SK-N-SH treated with all-trans-retinoic acid at 6 μM for 48 hours (cell line): ENCODE results near the gene SLC27A5.

Source experiments
- ATAC-seq: fragments of 200-7000 bp; cut with Tn5 transposase; 3 replicates; pipeline ENCODE4 v1.9.1; 2020; ENCODE audit warnings: mild to moderate bottlenecking, moderate library complexity
- ARNTL ChIP-seq: fragments of 450-650 bp; formaldehyde crosslinking; IDR thresholded peaks from 2 replicates; pipeline ENCODE4 v1.5.0; 2020; ENCODE audit warnings: low read depth, mild to moderate bottlenecking, moderate library complexity, borderline replicate concordance
- BACH2 ChIP-seq: fragments of 250-450 bp; sonication (Bioruptor Pico); IDR thresholded peaks from 2 replicates; pipeline ENCODE4 v1.9.0; 2021; ENCODE audit warnings: mild to moderate bottlenecking, borderline replicate concordance
- CSDC2 ChIP-seq: fragments of 250-450 bp; sonication (Bioruptor Pico); IDR thresholded peaks from 2 replicates; pipeline ENCODE4 v1.5.0; 2020; ENCODE audit warnings: mild to moderate bottlenecking, moderate library complexity
- ESRRG ChIP-seq: fragments of 250-450 bp; sonication (Bioruptor Pico); IDR thresholded peaks from 2 replicates; pipeline ENCODE4 v1.6.1; 2021; ENCODE audit warnings: mild to moderate bottlenecking
- GLIS3 ChIP-seq: fragments of 250-450 bp; sonication (Bioruptor Pico); IDR thresholded peaks from 2 replicates; pipeline ENCODE4 v1.5.0; 2020; ENCODE audit warnings: mild to moderate bottlenecking, moderate library complexity
- ISL1 ChIP-seq: fragments of 250-450 bp; sonication (Bioruptor Pico); IDR thresholded peaks from 2 replicates; pipeline ENCODE4 v2.1.2; 2022; ENCODE audit warnings: mild to moderate bottlenecking, moderate library complexity
- OSR1 ChIP-seq: fragments of 250-450 bp; sonication (Bioruptor Pico); IDR thresholded peaks from 2 replicates; pipeline ENCODE4 v1.8.0; 2022; ENCODE audit warnings: moderate library complexity, mild to moderate bottlenecking, inconsistent platforms
- PPARA ChIP-seq: fragments of 250-450 bp; sonication (Bioruptor Pico); IDR thresholded peaks from 2 replicates; pipeline ENCODE4 v1.5.0; 2020; ENCODE audit warnings: mild to moderate bottlenecking, borderline replicate concordance
- RARB ChIP-seq: fragments of 250-450 bp; sonication (Bioruptor Pico); IDR thresholded peaks from 2 replicates; pipeline ENCODE4 v1.8.0; 2021; ENCODE audit warnings: mild to moderate bottlenecking, moderate library complexity
- SNAI2 ChIP-seq: fragments of 250-450 bp; sonication (Bioruptor Pico); IDR thresholded peaks from 2 replicates; pipeline ENCODE4 v1.5.0; 2020; ENCODE audit warnings: mild to moderate bottlenecking, moderate library complexity
- TCF4 ChIP-seq: fragments of 250-450 bp; sonication (Bioruptor Pico); IDR thresholded peaks from 2 replicates; pipeline ENCODE4 v1.8.0; 2021; ENCODE audit warnings: mild to moderate bottlenecking, moderate library complexity, borderline replicate concordance
- TOX ChIP-seq: fragments of 250-450 bp; sonication (Bioruptor Pico); IDR thresholded peaks from 2 replicates; pipeline ENCODE4 v1.8.0; 2021; ENCODE audit warnings: mild to moderate bottlenecking, moderate library complexity, borderline replicate concordance
- ZC3H10 ChIP-seq: fragments of 250-450 bp; sonication (Bioruptor Pico); IDR thresholded peaks from 2 replicates; pipeline ENCODE4 v1.5.1; 2021; ENCODE audit warnings: mild to moderate bottlenecking, moderate library complexity
- ZFP3 ChIP-seq: fragments of 250-450 bp; sonication (Bioruptor Pico); IDR thresholded peaks from 2 replicates; pipeline ENCODE4 v1.5.0; 2020; ENCODE audit warnings: mild to moderate bottlenecking, moderate library complexity
- ZFP30 ChIP-seq: fragments of 450-650 bp; formaldehyde crosslinking; IDR thresholded peaks from 2 replicates; pipeline ENCODE4 v1.5.0; 2022; ENCODE audit warnings: mild to moderate bottlenecking, moderate library complexity
- ZNF565 ChIP-seq: fragments of 450-650 bp; formaldehyde crosslinking; conservative IDR thresholded peaks from 2 replicates; pipeline ENCODE4 v1.5.0; 2020; ENCODE audit warnings: low read depth, mild to moderate bottlenecking, moderate library complexity
- ZNF70 ChIP-seq: fragments of 450-650 bp; formaldehyde crosslinking; IDR thresholded peaks from 2 replicates; pipeline ENCODE4 v1.5.0; 2020; ENCODE audit warnings: mild to moderate bottlenecking, moderate library complexity
- ZNF8 ChIP-seq: fragments of 450-650 bp; formaldehyde crosslinking; IDR thresholded peaks from 2 replicates; pipeline ENCODE4 v1.5.0; 2020; ENCODE audit warnings: mild to moderate bottlenecking, moderate library complexity
- TF ChIP-seq, protein P1 (sequence below): fragments of 250-450 bp; sonication (Bioruptor Pico); IDR thresholded peaks from 2 replicates; pipeline ENCODE4 v1.8.0; 2020; ENCODE audit warnings: mild to moderate bottlenecking, moderate library complexity, borderline replicate concordance
- TF ChIP-seq, protein P2 (sequence below): fragments of 250-450 bp; sonication (Bioruptor Pico); IDR thresholded peaks from 2 replicates; pipeline ENCODE4 v1.5.0; 2020; ENCODE audit warnings: mild to moderate bottlenecking, moderate library complexity
- TF ChIP-seq, protein P3 (sequence below): fragments of 250-450 bp; sonication (Bioruptor Pico); IDR thresholded peaks from 2 replicates; pipeline ENCODE4 v1.5.1; 2020; ENCODE audit warnings: low read depth, mild to moderate bottlenecking, moderate library complexity
- TF ChIP-seq, protein P4 (sequence below): fragments of 250-450 bp; sonication (Bioruptor Pico); IDR thresholded peaks from 2 replicates; pipeline ENCODE4 v1.8.0; 2021; ENCODE audit warnings: low read depth, mild to moderate bottlenecking, moderate library complexity, borderline replicate concordance
- TF ChIP-seq, protein P5 (sequence below): fragments of 250-450 bp; sonication (Bioruptor Pico); IDR thresholded peaks from 2 replicates; pipeline ENCODE4 v1.5.1; 2021; ENCODE audit warnings: mild to moderate bottlenecking, moderate library complexity

SLC27A5 gene

DNA sequence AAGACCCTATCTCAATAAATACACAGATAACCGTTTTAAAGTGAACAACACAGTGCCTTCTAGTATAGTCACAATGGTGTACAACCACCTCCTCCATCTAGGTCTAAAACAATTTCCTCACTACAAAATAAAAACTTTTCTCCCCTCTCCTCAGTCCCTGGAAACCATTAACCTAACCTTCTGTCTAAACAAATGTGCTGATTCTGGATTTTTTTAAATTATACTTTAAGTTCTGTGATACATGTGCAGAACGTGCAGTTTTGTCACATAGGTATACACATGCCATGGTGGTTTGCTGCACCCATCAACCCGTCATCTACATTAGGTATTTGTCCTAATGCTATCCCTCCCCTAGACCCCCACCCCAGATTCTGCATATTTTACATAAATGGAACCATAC is 17.6 kb upstream of the SLC27A5 start:
- no peak for ATAC-seq
- no peak for TF ChIP-seq PPARA (CRISPR knock-in tag)
- TF ChIP-seq ZC3H10 (CRISPR knock-in tag), result no peak
- TF ChIP-seq, protein P1, sequence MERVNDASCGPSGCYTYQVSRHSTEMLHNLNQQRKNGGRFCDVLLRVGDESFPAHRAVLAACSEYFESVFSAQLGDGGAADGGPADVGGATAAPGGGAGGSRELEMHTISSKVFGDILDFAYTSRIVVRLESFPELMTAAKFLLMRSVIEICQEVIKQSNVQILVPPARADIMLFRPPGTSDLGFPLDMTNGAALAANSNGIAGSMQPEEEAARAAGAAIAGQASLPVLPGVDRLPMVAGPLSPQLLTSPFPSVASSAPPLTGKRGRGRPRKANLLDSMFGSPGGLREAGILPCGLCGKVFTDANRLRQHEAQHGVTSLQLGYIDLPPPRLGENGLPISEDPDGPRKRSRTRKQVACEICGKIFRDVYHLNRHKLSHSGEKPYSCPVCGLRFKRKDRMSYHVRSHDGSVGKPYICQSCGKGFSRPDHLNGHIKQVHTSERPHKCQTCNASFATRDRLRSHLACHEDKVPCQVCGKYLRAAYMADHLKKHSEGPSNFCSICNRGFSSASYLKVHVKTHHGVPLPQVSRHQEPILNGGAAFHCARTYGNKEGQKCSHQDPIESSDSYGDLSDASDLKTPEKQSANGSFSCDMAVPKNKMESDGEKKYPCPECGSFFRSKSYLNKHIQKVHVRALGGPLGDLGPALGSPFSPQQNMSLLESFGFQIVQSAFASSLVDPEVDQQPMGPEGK (CRISPR knock-in tag), result no peak
- TF ChIP-seq ZFP3 (CRISPR knock-in tag), result no peak
- no peak for TF ChIP-seq ESRRG (CRISPR knock-in tag)
- no peak for TF ChIP-seq ARNTL (CRISPR knock-in tag)
- TF ChIP-seq, protein P2, sequence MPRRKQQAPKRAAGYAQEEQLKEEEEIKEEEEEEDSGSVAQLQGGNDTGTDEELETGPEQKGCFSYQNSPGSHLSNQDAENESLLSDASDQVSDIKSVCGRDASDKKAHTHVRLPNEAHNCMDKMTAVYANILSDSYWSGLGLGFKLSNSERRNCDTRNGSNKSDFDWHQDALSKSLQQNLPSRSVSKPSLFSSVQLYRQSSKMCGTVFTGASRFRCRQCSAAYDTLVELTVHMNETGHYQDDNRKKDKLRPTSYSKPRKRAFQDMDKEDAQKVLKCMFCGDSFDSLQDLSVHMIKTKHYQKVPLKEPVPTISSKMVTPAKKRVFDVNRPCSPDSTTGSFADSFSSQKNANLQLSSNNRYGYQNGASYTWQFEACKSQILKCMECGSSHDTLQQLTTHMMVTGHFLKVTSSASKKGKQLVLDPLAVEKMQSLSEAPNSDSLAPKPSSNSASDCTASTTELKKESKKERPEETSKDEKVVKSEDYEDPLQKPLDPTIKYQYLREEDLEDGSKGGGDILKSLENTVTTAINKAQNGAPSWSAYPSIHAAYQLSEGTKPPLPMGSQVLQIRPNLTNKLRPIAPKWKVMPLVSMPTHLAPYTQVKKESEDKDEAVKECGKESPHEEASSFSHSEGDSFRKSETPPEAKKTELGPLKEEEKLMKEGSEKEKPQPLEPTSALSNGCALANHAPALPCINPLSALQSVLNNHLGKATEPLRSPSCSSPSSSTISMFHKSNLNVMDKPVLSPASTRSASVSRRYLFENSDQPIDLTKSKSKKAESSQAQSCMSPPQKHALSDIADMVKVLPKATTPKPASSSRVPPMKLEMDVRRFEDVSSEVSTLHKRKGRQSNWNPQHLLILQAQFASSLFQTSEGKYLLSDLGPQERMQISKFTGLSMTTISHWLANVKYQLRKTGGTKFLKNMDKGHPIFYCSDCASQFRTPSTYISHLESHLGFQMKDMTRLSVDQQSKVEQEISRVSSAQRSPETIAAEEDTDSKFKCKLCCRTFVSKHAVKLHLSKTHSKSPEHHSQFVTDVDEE, result no peak
- TF ChIP-seq, protein P3, sequence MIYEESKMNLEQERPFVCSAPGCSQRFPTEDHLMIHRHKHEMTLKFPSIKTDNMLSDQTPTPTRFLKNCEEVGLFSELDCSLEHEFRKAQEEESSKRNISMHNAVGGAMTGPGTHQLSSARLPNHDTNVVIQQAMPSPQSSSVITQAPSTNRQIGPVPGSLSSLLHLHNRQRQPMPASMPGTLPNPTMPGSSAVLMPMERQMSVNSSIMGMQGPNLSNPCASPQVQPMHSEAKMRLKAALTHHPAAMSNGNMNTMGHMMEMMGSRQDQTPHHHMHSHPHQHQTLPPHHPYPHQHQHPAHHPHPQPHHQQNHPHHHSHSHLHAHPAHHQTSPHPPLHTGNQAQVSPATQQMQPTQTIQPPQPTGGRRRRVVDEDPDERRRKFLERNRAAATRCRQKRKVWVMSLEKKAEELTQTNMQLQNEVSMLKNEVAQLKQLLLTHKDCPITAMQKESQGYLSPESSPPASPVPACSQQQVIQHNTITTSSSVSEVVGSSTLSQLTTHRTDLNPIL, result no peak
- TF ChIP-seq TCF4, result no peak
- no peak for TF ChIP-seq RARB (CRISPR knock-in tag)
- TF ChIP-seq ZFP30 (CRISPR knock-in tag), result no peak
- no peak for TF ChIP-seq ZNF70
- no peak for TF ChIP-seq TOX (CRISPR knock-in tag)

DNA sequence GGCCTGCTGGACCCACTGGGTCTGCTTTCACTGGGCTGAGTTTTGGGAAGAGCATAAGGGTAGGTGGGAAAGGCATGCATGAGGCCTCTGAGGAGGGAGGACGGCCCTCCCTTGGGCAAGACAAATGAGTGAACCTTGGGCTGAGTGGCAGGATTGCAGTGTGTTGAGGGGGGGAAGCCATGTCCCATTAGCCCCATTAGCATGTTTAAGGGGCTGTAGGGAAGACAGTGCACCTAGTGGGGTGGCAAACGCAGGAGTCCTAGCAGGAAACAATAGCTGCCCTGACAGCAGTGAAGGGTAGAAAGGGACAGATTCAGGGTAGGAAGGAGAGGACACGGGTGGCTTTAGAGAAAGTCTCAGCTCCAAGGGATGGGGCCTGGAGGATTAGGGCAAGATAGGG is 10.9 kb upstream of the SLC27A5 start:
- TF ChIP-seq ESRRG (CRISPR knock-in tag) (no peak), CSDC2 (CRISPR knock-in tag) (no peak), SNAI2 (CRISPR knock-in tag) (no peak), ZFP3 (CRISPR knock-in tag) (no peak), BACH2 (CRISPR knock-in tag) (no peak), GLIS3 (CRISPR knock-in tag) (no peak), RARB (CRISPR knock-in tag) (no peak)
- TF ChIP-seq, protein P4, sequence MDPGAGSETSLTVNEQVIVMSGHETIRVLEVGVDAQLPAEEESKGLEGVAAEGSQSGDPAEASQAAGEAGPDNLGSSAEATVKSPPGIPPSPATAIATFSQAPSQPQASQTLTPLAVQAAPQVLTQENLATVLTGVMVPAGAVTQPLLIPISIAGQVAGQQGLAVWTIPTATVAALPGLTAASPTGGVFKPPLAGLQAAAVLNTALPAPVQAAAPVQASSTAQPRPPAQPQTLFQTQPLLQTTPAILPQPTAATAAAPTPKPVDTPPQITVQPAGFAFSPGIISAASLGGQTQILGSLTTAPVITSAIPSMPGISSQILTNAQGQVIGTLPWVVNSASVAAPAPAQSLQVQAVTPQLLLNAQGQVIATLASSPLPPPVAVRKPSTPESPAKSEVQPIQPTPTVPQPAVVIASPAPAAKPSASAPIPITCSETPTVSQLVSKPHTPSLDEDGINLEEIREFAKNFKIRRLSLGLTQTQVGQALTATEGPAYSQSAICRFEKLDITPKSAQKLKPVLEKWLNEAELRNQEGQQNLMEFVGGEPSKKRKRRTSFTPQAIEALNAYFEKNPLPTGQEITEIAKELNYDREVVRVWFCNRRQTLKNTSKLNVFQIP, result no peak
- TF ChIP-seq, protein P1 (CRISPR knock-in tag), result no peak
- no peak for ATAC-seq

DNA sequence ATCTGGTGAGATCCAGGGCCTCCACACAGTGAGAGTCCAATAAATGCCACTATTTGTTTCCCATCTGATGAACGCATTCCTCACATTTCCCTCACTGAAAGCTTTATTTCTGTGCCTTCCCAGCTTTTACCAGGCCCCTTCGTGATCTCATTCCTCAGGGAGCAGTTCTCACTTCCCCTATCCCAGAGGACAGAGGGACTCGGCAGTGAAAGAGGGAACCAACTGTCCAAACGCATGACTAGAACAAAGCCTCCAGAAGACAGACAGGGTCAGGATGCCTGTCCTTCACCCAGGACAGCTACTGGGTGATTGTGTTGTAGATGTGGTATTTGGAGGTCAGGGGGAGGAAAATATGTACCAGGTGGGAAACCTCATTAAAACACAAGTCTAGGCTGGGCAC is 9.9 kb upstream of the SLC27A5 start:
- TF ChIP-seq, protein P2, result no peak
- no peak for TF ChIP-seq PPARA (CRISPR knock-in tag)
- TF ChIP-seq RARB (CRISPR knock-in tag), result no peak
- no peak for TF ChIP-seq GLIS3 (CRISPR knock-in tag)
- TF ChIP-seq OSR1 (CRISPR knock-in tag), result no peak
- TF ChIP-seq BACH2 (CRISPR knock-in tag), result no peak
- no peak for TF ChIP-seq ISL1 (CRISPR knock-in tag)
- no peak for TF ChIP-seq TOX (CRISPR knock-in tag)
- no peak for TF ChIP-seq CSDC2 (CRISPR knock-in tag)
- TF ChIP-seq ZNF70, result no peak
- no peak for TF ChIP-seq ARNTL (CRISPR knock-in tag)
- no peak for TF ChIP-seq ZNF565 (CRISPR knock-in tag)
- no peak for TF ChIP-seq ZFP3 (CRISPR knock-in tag)
- no peak for TF ChIP-seq ESRRG (CRISPR knock-in tag)
- TF ChIP-seq, protein P5, sequence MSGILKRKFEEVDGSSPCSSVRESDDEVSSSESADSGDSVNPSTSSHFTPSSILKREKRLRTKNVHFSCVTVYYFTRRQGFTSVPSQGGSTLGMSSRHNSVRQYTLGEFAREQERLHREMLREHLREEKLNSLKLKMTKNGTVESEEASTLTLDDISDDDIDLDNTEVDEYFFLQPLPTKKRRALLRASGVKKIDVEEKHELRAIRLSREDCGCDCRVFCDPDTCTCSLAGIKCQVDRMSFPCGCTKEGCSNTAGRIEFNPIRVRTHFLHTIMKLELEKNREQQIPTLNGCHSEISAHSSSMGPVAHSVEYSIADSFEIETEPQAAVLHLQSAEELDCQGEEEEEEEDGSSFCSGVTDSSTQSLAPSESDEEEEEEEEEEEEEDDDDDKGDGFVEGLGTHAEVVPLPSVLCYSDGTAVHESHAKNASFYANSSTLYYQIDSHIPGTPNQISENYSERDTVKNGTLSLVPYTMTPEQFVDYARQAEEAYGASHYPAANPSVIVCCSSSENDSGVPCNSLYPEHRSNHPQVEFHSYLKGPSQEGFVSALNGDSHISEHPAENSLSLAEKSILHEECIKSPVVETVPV (CRISPR knock-in tag), result no peak
- TF ChIP-seq SNAI2 (CRISPR knock-in tag), result no peak
- no peak for TF ChIP-seq ZNF8 (CRISPR knock-in tag)
- ATAC-seq, result no peak
